ENCODE data around the gene CAMK1D. TPM values are rescaled to one million over a fixed set of nuclear protein-coding genes. Genes with fewer than 3 reads are reported as not detected.
A peak's percentile ranks its signal among the peaks of the same experiment; 100 is the strongest.
"Not testable (repeated sequence)": the region's sequence is repeated elsewhere in the genome, so short reads cannot be mapped to it uniquely, and the experiment has no call there.

Gene CAMK1D
- total RNA-seq, 1 experiment from 2014 or later: 1.1 TPM

DNA sequence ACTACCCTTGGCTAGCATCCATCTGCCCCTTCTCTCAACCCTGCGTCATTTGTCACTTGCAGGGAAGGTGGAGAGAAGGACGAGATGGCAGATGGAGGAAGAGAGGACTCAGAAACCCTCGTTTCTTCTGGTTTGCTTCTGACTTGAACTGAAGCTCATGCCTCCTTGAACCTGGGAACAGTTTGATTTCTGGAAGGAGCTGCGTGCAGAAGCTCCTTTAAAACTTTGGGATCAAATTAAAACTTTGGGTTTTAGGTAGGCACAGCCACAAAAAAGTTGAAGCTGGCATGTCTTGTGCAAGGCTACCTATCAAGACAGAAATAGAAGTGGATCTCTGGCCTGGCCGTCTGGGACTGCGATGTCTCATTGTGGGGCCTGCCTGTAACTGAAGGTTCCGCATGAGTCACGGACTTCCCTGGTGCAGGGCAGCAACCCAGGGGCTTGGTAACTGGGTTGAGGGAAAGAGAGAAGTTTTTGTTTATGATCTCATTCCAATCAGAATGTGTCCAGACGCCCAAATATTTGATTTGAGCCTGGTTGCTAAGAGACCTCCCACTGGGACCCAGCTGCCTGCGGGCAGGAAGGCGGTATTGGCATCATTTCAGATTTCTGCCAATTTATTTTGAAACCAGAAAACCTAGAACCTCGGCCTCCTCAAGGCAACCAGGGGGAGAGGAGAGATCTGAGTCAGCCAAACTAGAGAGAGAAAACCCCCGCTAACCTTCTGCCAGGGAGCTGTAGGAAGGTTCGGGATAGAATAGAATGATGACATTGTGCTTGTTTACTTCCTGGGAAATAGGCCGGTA is 15.8 kb upstream of the CAMK1D start:
- H3K9me3 ChIP-seq (replicated peaks): no peaks in the 10 kb centered on the region
- H3K27me3 ChIP-seq: no peaks in the 10 kb centered on the region
- peak overlapping the region; percentile 24 for H3K4me3 ChIP-seq
- H3K36me3 ChIP-seq: no peaks in the 10 kb centered on the region
- DNase-seq: peak; percentile 81 to 83
- peaks cover 15% of the 10 kb centered on the region for H3K4me1 ChIP-seq
- H3K27ac ChIP-seq: peak overlapping the region; percentile 87

DNA sequence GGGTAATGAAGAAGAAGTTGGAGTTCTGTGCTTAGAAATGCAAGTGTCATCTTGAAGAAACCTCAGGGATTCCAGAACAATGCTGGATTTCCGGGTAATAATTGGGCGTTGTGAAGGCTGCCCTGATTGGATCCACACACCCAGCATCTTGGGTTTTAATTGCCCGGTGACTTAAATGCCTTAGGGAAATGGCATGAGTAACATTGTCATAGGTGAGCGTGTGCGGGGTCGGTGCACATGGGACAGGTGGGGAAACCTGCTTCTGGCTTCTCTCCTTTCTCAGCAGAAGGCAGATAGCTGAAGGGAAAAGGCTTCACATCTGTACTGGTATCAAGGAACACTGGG is 15.2 kb upstream of the CAMK1D start:
- H3K4me1 ChIP-seq: peaks cover 15% of the 10 kb centered on the region
- no peaks in the 10 kb centered on the region for H3K9me3 ChIP-seq (replicated peaks)
- no peak overlapping the region; the same call in 1 of the 2 replicates for H3K27ac ChIP-seq
- H3K27me3 ChIP-seq: no peaks in the 10 kb centered on the region
- DNase-seq: no peak
- H3K4me3 ChIP-seq: no peak overlapping the region
- no peaks in the 10 kb centered on the region for H3K36me3 ChIP-seq

DNA sequence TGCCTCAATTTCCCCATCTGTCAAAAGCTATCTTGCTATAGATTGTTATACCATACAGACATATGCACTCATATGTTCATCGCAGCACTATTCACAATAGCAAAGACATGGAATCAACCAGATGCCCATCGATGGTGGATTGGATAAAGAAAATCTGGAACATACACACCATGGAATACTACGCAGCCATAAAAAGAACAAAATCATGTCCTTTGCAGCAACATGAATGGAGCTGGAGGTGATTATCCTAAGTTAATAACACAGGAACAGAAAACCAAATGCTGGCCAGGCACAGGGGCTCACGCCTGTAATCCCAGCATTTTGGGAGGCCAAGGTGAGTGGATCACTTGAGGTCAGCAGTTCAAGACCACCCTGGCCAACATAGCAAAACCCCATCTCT is 14.2 kb upstream of the CAMK1D start:
- not testable (repeated sequence) for H3K9me3 ChIP-seq (replicated peaks); DNase-seq; H3K27ac ChIP-seq; H3K27me3 ChIP-seq; H3K4me3 ChIP-seq; H3K36me3 ChIP-seq
- peaks cover 15% of the 10 kb centered on the region for H3K4me1 ChIP-seq

DNA sequence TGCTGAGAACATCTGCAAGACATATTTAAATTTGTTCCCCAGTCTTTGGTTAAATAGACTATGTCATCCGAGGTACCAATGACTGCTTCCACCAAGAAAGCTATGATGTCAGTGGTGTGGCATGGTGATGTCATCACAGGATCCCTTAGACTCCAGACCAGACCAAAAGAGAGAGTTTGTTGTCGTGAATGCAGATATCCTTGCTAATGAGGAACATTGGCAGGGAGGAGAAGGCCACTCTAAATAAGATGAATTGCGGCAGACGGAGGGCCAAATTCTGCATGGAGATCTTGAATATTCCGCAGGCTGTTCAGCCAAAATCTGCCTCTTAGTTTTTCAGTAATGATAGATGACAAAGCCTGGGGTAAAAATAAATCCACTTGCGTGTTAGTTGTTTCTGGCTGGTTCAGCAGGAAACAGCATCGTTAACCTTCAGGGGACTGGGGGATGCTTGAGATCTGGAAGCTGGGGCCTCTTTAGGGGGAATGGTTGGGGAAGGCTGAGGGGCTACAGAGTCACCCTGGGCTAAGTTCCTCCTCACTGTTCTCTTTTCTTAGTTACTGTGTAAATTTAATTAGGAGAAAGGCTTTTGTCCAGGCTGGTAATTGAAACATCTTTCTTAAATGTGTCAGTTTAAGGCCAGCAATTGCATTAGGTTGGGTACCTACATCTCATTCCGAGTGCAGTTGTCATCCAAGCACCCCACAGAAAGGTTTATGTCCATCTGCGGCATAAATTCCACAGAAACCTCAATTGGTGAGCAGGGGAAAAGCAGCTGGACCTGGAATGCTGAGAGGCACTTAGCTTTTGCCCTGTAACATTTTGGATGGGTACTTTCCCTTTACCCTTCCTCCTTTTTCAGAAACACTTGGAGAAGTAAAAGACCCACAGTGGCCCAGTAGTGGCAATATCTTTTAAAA is 11.6 kb upstream of the CAMK1D start:
- Histone ChIP-seq H3K27ac (peak overlapping the region; percentile 46), H3K4me3 (no peak overlapping the region), H3K36me3 (no peaks in the 10 kb centered on the region), H3K9me3 (replicated peaks) (0 out of 2 replicates have a peak, but pooled peaks cover under 1% of the 10 kb centered on the region), H3K27me3 (no peaks in the 10 kb centered on the region), H3K4me1 (peaks cover 15% of the 10 kb centered on the region)
- peak; percentile 46 to 54 for DNase-seq

DNA sequence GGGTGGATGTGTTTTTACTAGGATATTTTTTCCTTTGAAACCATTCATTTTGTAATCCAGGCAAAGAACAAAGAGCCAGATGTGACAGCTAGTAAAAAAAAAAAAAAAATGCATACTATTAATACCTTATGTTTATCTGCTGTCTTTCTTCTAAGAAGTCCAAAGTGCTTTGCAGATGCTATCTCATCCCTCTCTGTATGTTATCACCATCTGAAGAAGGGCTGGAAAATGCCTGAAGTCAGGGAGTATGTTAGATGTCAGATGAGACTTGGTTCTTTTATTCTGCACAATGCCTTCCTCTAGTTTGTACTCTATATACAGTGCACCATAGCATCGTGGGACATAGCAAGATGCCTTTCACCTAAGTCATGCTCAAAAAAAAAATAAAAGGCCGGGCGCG is 10.4 kb upstream of the CAMK1D start:
- Histone ChIP-seq H3K27me3 (no peaks in the 10 kb centered on the region), H3K4me3 (no peak overlapping the region), H3K4me1 (peaks cover 11% of the 10 kb centered on the region), H3K27ac (no peak overlapping the region), H3K36me3 (no peaks in the 10 kb centered on the region), H3K9me3 (replicated peaks) (0 out of 2 replicates have a peak, but pooled peaks cover 3% of the 10 kb centered on the region)
- no peak for DNase-seq

DNA sequence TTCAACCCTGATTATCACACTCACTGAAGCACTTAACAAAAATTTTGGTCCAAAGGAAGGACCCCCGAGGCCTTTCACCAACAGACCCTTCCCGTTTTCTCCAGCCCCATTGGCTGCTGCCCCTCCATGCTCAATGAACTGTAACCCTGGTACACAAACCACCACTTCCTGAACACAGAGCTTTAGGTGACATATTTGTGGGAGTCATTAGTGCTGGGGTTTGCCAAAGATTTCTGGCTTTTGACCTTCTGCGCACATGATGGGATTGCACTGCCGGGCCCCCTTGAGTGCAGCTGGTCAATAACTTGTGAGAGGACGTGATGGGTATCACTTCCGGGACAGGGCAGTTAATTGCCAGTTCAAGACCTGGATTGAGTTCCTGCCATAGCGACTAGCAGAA is 9.0 kb upstream of the CAMK1D start:
- Histone ChIP-seq H3K9me3 (replicated peaks) (0 out of 2 replicates have a peak, but pooled peaks cover 3% of the 10 kb centered on the region), H3K27me3 (no peaks in the 10 kb centered on the region), H3K4me3 (no peak overlapping the region), H3K27ac (no peak overlapping the region), H3K36me3 (no peaks in the 10 kb centered on the region), H3K4me1 (peaks cover 11% of the 10 kb centered on the region)
- DNase-seq: no peak

DNA sequence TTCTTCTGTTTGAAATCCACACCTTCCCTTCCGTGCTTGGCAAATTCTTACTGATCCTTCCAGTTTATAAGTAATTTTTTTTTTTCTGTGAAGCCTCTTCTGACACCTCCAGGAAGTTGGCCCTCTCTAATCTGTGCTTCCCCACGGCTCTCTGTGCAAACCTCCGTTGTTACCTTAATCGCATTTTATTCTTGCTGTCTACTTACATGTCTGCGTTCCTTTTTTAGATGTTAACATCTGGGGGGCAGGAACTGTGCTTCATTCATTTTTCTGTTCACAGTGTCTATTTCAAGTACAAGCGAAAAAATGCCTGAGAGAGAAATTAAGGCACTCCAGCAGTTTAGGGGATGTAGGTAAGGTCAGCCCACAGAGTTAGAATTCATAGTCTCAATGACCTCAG is 8.4 kb upstream of the CAMK1D start:
- H3K36me3 ChIP-seq: no peaks in the 10 kb centered on the region
- H3K4me3 ChIP-seq: no peak overlapping the region
- H3K9me3 ChIP-seq (replicated peaks): 0 out of 2 replicates have a peak, but pooled peaks cover 3% of the 10 kb centered on the region
- H3K4me1 ChIP-seq: peaks cover 11% of the 10 kb centered on the region
- no peak for DNase-seq
- H3K27ac ChIP-seq: no peak overlapping the region
- H3K27me3 ChIP-seq: no peaks in the 10 kb centered on the region

DNA sequence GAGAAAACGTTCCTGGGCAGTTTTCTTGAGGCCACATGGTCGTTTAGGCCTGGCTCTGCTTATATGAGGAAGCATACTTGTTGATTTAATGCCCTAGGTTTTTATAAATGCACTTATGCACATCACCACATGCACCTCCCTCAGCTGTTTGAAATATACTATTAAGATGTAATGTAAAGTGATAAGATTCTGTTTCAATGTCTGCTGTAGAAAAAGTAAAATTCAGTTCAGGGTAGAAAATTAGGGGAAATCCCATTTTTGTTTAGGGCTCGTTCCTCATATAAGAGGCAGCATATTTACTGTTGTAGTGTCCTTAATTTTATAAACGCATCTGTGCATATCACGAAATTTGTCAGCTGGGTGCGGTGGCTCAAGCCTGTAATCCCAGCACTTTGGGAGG is 7.8 kb upstream of the CAMK1D start:
- Histone ChIP-seq H3K27me3 (no peaks in the 10 kb centered on the region), H3K9me3 (replicated peaks) (0 out of 2 replicates have a peak, but pooled peaks cover 3% of the 10 kb centered on the region), H3K27ac (no peak overlapping the region), H3K4me1 (peaks cover 11% of the 10 kb centered on the region), H3K4me3 (no peak overlapping the region), H3K36me3 (no peaks in the 10 kb centered on the region)
- DNase-seq: no peak

DNA sequence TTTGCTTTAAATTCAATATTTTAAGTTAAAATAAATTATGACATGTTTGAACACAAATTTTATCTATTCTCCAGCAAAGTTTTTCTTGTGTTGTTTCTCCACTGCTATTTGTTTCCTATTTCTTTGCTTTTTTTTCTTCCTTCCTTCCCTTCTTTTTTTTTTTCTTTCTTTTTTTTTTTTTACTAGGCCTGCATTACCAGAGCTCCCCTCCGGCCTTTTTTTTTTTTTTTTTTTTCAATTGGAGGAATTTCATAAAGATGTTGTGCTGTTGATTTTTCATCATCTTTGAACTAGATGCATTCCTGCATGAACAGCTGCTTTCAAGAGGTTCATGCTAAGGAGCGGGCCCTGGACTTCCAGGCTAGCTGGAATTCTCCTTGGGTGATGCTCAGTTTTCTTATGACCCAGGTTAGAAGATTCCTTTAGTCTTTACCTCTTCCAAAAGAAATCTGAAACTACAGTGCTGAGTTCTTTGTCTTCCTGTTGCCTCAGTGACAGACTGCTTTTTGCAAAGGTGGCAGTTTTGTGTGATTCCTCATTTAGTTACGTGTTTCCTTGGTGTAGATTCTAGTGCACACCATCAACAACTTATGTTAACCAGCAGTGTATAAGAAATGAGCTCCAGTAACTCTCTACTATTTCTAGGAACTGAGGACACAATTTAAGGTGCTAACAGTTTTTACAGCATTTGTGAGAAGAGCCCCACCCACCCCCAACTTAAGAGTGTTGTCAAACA is 4.8 kb upstream of the CAMK1D start:
- H3K4me3 ChIP-seq: no peak overlapping the region
- no peaks in the 10 kb centered on the region for H3K36me3 ChIP-seq
- peaks cover 12% of the 10 kb centered on the region; the same call in 1 of the 2 replicates for H3K27me3 ChIP-seq
- no peaks in the 10 kb centered on the region for H3K4me1 ChIP-seq
- H3K9me3 ChIP-seq (replicated peaks): 0 out of 2 replicates have a peak, but pooled peaks cover 3% of the 10 kb centered on the region
- no peak overlapping the region for H3K27ac ChIP-seq
- no peak for DNase-seq

DNA sequence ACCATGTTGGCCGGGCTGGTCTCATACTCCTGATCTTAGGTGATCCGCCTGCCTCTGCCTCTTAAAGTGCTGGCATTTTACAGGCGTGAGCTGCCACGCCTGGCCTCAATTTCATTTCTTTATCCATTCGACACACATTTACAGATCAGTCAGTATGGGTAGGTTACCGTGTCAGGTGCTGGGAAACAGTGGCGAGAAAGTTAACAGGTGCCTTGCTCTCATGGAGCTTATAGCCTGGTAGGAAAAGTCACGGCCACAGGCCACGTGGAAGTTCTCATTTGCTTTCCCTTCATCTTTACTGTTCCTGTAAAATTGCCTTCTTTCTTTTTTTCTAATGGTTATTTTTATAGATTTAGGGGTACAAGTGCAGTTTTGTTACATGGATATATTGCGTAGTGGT is 2.6 kb upstream of the CAMK1D start:
- peaks cover 18% of the 10 kb centered on the region; the same call in 1 of the 2 replicates for H3K27me3 ChIP-seq

DNA sequence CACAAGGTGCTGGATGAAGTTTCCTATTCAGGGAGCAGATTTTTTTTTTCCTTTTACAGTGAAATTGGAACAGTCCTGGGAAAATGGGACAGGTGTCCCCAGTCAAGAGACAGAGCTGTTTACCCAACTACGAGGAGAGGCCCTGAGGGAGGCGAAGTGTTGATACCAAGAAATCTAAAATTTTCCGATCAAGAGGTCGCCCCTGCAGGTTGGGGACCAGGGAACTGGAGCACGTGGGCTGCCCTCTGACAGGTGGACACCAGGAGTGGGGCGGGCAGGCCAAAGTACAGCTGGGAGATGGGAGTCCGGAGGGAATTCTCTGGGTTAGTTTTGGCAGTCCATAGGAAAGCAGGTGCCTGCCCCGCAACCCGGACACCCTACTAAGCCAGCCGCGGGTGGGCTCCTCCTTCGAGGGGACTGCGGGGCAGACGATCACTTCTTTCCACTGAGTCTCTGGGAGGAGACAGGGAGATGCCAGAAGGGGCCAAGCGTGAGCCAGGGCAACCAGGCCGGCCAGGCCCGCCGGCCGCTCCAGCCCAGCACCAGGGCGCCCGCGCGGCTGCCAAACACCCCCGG is 965 bp upstream of the CAMK1D start:
- H3K36me3 ChIP-seq: no peaks in the 10 kb centered on the region
- H3K27me3 ChIP-seq: peaks cover 18% of the 10 kb centered on the region; the same call in 1 of the 2 replicates
- peak overlapping the region; percentile 61 for H3K4me3 ChIP-seq
- peak in 1 of 2 experiments; percentile 14 for DNase-seq
- H3K9me3 ChIP-seq (replicated peaks): no peaks in the 10 kb centered on the region
- peaks cover 14% of the 10 kb centered on the region; the same call in 1 of the 2 replicates for H3K4me1 ChIP-seq
- H3K27ac ChIP-seq: no peak overlapping the region

More for the DNA sequence above, 2.6 kb upstream of the CAMK1D start:
- Histone ChIP-seq H3K36me3 (no peaks in the 10 kb centered on the region), H3K27ac (no peak overlapping the region), H3K4me3 (no peak overlapping the region), H3K9me3 (replicated peaks) (0 out of 2 replicates have a peak, but pooled peaks cover 3% of the 10 kb centered on the region), H3K4me1 (peaks cover 12% of the 10 kb centered on the region; the same call in 1 of the 2 replicates)
- no peak for DNase-seq

DNA sequence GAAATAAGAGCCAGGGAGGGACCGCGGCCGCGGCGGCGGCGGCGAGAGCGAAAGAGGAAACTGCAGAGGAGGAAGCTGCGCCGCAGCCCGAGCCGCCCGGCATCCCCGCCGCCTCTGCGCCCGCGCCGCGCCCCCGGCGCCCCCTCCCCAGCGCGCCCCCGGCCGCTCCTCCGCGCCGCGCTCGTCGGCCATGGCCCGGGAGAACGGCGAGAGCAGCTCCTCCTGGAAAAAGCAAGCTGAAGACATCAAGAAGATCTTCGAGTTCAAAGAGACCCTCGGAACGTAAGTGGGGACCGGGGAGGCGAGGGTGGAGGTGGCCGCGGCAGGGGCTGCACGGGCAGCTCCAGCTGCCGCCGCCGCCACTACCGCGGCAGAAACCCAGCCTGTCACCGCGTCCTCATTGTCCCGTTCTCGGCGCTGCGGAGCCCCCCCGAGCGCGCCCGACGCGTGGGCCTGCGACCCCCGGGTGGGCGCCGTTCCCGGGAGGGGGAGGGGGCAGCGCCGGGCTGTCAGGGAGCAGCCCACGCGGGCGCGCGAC is 351 bp downstream of the CAMK1D start:
- no peak overlapping the region for H3K27ac ChIP-seq
- H3K36me3 ChIP-seq: no peaks in the 10 kb centered on the region
- H3K9me3 ChIP-seq (replicated peaks): no peaks in the 10 kb centered on the region
- DNase-seq: no peak
- H3K4me3 ChIP-seq: peak overlapping the region; percentile 61
- H3K4me1 ChIP-seq: peaks cover 14% of the 10 kb centered on the region; the same call in 1 of the 2 replicates
- peaks cover 18% of the 10 kb centered on the region; the same call in 1 of the 2 replicates for H3K27me3 ChIP-seq

DNA sequence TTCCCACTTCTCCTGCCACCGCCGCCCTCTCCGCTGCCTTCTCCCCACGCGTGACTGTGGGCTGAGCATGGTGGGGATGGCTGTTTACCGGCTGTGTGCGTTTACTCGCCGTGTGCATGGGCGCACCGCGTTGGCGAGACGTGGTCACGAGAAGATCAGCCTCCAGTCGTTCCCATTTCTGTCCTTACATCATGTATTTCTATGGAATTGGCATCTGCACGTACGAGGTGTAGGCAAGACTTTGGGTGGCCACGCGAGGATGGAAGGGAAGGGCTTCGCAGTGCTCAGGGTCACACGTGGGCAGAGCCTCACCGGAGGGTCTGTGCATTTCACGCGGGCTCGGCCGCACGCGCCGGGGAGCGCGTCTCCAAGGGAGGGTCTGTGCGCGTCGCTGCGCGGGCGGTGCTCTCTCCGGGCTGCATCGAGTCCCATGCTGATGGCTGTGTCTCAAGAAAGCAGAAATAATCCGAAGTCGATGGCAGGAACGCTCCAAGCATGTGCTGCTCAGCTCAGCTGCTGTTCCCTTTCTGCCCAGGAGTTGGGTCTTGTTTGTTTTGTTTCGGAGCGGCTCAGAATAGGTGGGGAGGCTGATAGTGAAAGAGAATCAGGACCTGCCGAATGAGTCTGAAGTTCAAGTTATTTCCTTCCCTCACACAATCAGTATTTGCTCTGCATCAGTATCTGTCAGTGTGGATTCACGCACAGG is 973 bp downstream of the CAMK1D start:
- no peak overlapping the region for H3K27ac ChIP-seq
- no peaks in the 10 kb centered on the region for H3K9me3 ChIP-seq (replicated peaks)
- H3K4me3 ChIP-seq: peak overlapping the region; percentile 61
- H3K27me3 ChIP-seq: peaks cover 18% of the 10 kb centered on the region; the same call in 1 of the 2 replicates
- H3K4me1 ChIP-seq: peaks cover 14% of the 10 kb centered on the region; the same call in 1 of the 2 replicates
- H3K36me3 ChIP-seq: no peaks in the 10 kb centered on the region
- peak in 1 of 2 experiments; percentile 16 for DNase-seq

Measured in SJCRH30 (cell line).